HepG2 (cell line): ENCODE measurements around the gene UBTD1. TPM values are rescaled to one million over a fixed set of nuclear protein-coding genes. Genes with fewer than 3 reads are reported as not detected.

Experiments used
- ATF7-NPFF ChIP-seq: sonication (generic); formaldehyde crosslinking; IDR thresholded peaks from 2 replicates; pipeline ENCODE4 v1.8.1; 2023; ENCODE audit warnings: mild to moderate bottlenecking, low read depth, missing genetic modification reagents, moderate library complexity
- FOSL2 ChIP-seq: sonication (generic); formaldehyde crosslinking; IDR thresholded peaks from 2 replicates; pipeline ENCODE4 v1.4.0; 2020; ENCODE audit warnings: missing genetic modification reagents
- HIVEP1 ChIP-seq: sonication (generic); formaldehyde crosslinking; IDR thresholded peaks from 2 replicates; pipeline ENCODE4 v1.4.0; 2020; ENCODE audit warnings: mild to moderate bottlenecking, missing genetic modification reagents
- IKZF1 ChIP-seq: fragments of 450-650 bp; IDR thresholded peaks from 2 replicates; pipeline ENCODE4 v1.7.1; 2016
- KDM4B ChIP-seq: sonication (generic); formaldehyde crosslinking; IDR thresholded peaks from 2 replicates; pipeline ENCODE4 v1.4.0; 2020; ENCODE audit warnings: missing genetic modification reagents
- MLLT10 ChIP-seq: sonication (generic); formaldehyde crosslinking; IDR thresholded peaks from 2 replicates; pipeline ENCODE4 v1.4.0; 2020; ENCODE audit warnings: missing genetic modification reagents
- MXI1 ChIP-seq: IDR thresholded peaks from 3 replicates; pipeline ENCODE4 v1.6.1; 2012; ENCODE audit warnings: low read depth, low read length, inconsistent platforms, borderline replicate concordance
- MYC ChIP-seq: sonication (generic); formaldehyde crosslinking; IDR thresholded peaks from 2 replicates; pipeline ENCODE4 v1.9.0; 2021; ENCODE audit warnings: missing genetic modification reagents, borderline replicate concordance
- NR2C2 ChIP-seq: sonication (generic); formaldehyde crosslinking; IDR thresholded peaks from 2 replicates; pipeline ENCODE4 v1.4.0; 2020; ENCODE audit warnings: missing genetic modification reagents, mild to moderate bottlenecking, moderate library complexity, borderline replicate concordance
- PCBP2 ChIP-seq: fragments of 200-400 bp; formaldehyde crosslinking; optimal IDR thresholded peaks from 2 replicates; pipeline ENCODE3; 2018; ENCODE audit warnings: low read length, low read depth; ENCODE audit not compliant: poor library complexity, severe bottlenecking
- PHF21A ChIP-seq: sonication (generic); formaldehyde crosslinking; IDR thresholded peaks from 2 replicates; pipeline ENCODE4 v1.5.0; 2020; ENCODE audit warnings: mild to moderate bottlenecking, missing genetic modification reagents
- PPARG ChIP-seq: conservative IDR thresholded peaks from 2 replicates; pipeline ENCODE4 v1.6.1; 2016; ENCODE audit warnings: missing biosample characterization, missing genetic modification reagents
- RNF2 ChIP-seq: fragments of 450-650 bp; conservative IDR thresholded peaks from 2 replicates; pipeline ENCODE4 v1.6.1; 2016; ENCODE audit warnings: low read depth
- RXRB ChIP-seq: IDR thresholded peaks from 2 replicates; pipeline ENCODE4 v1.6.1; 2016; ENCODE audit warnings: borderline replicate concordance, missing genetic modification reagents, missing compliant biosample characterization
- STAT5B ChIP-seq: sonication (generic); formaldehyde crosslinking; IDR thresholded peaks from 2 replicates; pipeline ENCODE4 v1.4.0; 2020; ENCODE audit warnings: missing genetic modification reagents
- TBP ChIP-seq: sonication (generic); formaldehyde crosslinking; IDR thresholded peaks from 2 replicates; pipeline ENCODE4 v1.5.0; 2020; ENCODE audit warnings: missing genetic modification reagents
- ZNF180 ChIP-seq: sonication (generic); formaldehyde crosslinking; IDR thresholded peaks from 2 replicates; pipeline ENCODE4 v1.4.0; 2020; ENCODE audit warnings: low read depth, missing genetic modification reagents, borderline replicate concordance
- ZNF598 ChIP-seq: sonication (generic); formaldehyde crosslinking; IDR thresholded peaks from 2 replicates; pipeline ENCODE4 v1.5.1; 2020; ENCODE audit warnings: mild to moderate bottlenecking, missing genetic modification reagents, borderline replicate concordance
- polyA plus RNA-seq, 8 experiments: library from polyadenylated mRNA; depleted of rRNA in 3 of 8; stranded (reverse) in 7 of 8; unstranded in 1 of 8; fragments of >200 nt; fragmentation: Illumina TruSeq in 4 of 8; extraction: Trizol in 4 of 8; gene quantifications; 2 replicates each; pipeline versions ENCODE4 v1.2.1 to v1.2.3, GENCODE V29; 2011 to 2016; ENCODE audit warnings: low read depth in 4 of 8, missing spikeins in 1 of 8, mixed read lengths in 1 of 8; ENCODE audit not compliant: insufficient read depth in 1 of 8
- total RNA-seq, 5 experiments: library from RNA; depleted of rRNA; stranded (reverse); fragments of >200 nt; fragmentation: Illumina TruSeq; extraction: Trizol; gene quantifications; 2 replicates each; pipeline ENCODE4 v1.2.3, GENCODE V29; 2016; ENCODE audit warnings: low read depth in 1 of 5
- TF ChIP-seq, protein P1 (sequence below): IDR thresholded peaks from 2 replicates; pipeline ENCODE4 v1.6.1; 2016; ENCODE audit warnings: mild to moderate bottlenecking
- TF ChIP-seq, protein P2 (sequence below): IDR thresholded peaks from 2 replicates; pipeline ENCODE4 v1.6.1; 2016
- TF ChIP-seq, protein P3 (sequence below): sonication (generic); formaldehyde crosslinking; IDR thresholded peaks from 2 replicates; pipeline ENCODE4 v1.4.0; 2020; ENCODE audit warnings: mild to moderate bottlenecking, missing genetic modification reagents
- TF ChIP-seq, protein P4 (sequence below): sonication (generic); formaldehyde crosslinking; IDR thresholded peaks from 2 replicates; pipeline ENCODE4 v1.9.0; 2021; ENCODE audit warnings: missing genetic modification reagents, borderline replicate concordance
- TF ChIP-seq, protein P5 (sequence below): sonication (generic); formaldehyde crosslinking; IDR thresholded peaks from 2 replicates; pipeline ENCODE4 v1.4.0; 2020; ENCODE audit warnings: missing genetic modification reagents, mild to moderate bottlenecking, borderline replicate concordance

Gene UBTD1
- total and polyA plus RNA-seq, 2 of the 13 experiments (the other 11 are each of a cell fraction or from before 2014, with no cell fraction given): 7.9 to 10.0 TPM

DNA sequence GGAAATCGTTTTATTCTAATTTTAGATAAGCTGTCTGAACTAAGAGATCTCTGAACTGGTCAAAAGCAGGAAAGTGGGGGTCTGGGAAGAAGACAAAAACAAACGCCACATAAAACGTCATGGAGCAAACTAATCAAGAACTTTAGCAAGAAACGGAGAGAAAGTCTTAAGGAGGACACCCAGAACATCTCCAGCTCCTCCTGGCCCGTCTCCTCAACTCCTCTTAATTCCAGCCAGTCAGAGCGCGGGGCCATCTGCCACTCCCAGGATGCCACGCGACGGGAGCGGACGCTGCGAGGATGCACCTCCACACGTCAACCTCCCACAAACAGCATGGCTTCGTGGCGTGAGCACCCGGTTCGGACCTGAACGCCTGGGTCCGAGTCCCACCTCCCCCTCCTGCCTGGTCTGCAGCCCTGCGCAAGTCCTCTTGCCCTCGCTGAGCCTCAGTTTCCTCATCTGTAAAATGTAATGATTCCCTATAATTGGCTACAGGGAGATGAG lies 1.1 kb upstream of the UBTD1 start (continued):
- TF ChIP-seq, protein P1, sequence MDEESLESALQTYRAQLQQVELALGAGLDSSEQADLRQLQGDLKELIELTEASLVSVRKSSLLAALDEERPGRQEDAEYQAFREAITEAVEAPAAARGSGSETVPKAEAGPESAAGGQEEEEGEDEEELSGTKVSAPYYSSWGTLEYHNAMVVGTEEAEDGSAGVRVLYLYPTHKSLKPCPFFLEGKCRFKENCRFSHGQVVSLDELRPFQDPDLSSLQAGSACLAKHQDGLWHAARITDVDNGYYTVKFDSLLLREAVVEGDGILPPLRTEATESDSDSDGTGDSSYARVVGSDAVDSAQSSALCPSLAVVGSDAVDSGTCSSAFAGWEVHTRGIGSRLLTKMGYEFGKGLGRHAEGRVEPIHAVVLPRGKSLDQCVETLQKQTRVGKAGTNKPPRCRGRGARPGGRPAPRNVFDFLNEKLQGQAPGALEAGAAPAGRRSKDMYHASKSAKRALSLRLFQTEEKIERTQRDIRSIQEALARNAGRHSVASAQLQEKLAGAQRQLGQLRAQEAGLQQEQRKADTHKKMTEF (CRISPR knock-in tag): no peak
- TF ChIP-seq PHF21A (CRISPR knock-in tag) (peak; percentile 63), MLLT10 (no peak), RXRB (CRISPR knock-in tag) (no peak), NR2C2 (CRISPR knock-in tag) (no peak; the same call in 1 of the 2 replicates), PCBP2 (no peak), PPARG (CRISPR knock-in tag) (no peak), ATF7-NPFF (0 out of 2 replicates have a peak, but pooled peaks have one; percentile 7), ZNF180 (CRISPR knock-in tag) (no peak), MXI1 (peak; percentile 84; the same call in 1 of the 3 replicates), KDM4B (no peak), IKZF1 (no peak), ZNF598 (CRISPR knock-in tag) (no peak), TBP (no peak), FOSL2 (CRISPR knock-in tag) (peak; percentile 18; the same call in 1 of the 2 replicates), HIVEP1 (peak; percentile 70; the same call in 1 of the 2 replicates), RNF2 (0 out of 2 replicates have a peak, but pooled peaks have one; percentile 33), MYC (CRISPR knock-in tag) (peak; percentile 86; the same call in 1 of the 2 replicates), STAT5B (CRISPR knock-in tag) (no peak)
- TF ChIP-seq, protein P2, sequence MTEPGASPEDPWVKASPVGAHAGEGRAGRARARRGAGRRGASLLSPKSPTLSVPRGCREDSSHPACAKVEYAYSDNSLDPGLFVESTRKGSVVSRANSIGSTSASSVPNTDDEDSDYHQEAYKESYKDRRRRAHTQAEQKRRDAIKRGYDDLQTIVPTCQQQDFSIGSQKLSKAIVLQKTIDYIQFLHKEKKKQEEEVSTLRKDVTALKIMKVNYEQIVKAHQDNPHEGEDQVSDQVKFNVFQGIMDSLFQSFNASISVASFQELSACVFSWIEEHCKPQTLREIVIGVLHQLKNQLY: no peak
- TF ChIP-seq, protein P3, sequence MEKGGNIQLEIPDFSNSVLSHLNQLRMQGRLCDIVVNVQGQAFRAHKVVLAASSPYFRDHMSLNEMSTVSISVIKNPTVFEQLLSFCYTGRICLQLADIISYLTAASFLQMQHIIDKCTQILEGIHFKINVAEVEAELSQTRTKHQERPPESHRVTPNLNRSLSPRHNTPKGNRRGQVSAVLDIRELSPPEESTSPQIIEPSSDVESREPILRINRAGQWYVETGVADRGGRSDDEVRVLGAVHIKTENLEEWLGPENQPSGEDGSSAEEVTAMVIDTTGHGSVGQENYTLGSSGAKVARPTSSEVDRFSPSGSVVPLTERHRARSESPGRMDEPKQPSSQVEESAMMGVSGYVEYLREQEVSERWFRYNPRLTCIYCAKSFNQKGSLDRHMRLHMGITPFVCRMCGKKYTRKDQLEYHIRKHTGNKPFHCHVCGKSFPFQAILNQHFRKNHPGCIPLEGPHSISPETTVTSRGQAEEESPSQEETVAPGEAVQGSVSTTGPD (CRISPR knock-in tag): no peak
- TF ChIP-seq, protein P4, sequence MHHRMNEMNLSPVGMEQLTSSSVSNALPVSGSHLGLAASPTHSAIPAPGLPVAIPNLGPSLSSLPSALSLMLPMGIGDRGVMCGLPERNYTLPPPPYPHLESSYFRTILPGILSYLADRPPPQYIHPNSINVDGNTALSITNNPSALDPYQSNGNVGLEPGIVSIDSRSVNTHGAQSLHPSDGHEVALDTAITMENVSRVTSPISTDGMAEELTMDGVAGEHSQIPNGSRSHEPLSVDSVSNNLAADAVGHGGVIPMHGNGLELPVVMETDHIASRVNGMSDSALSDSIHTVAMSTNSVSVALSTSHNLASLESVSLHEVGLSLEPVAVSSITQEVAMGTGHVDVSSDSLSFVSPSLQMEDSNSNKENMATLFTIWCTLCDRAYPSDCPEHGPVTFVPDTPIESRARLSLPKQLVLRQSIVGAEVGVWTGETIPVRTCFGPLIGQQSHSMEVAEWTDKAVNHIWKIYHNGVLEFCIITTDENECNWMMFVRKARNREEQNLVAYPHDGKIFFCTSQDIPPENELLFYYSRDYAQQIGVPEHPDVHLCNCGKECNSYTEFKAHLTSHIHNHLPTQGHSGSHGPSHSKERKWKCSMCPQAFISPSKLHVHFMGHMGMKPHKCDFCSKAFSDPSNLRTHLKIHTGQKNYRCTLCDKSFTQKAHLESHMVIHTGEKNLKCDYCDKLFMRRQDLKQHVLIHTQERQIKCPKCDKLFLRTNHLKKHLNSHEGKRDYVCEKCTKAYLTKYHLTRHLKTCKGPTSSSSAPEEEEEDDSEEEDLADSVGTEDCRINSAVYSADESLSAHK (CRISPR knock-in tag): no peak
- TF ChIP-seq, protein P5, sequence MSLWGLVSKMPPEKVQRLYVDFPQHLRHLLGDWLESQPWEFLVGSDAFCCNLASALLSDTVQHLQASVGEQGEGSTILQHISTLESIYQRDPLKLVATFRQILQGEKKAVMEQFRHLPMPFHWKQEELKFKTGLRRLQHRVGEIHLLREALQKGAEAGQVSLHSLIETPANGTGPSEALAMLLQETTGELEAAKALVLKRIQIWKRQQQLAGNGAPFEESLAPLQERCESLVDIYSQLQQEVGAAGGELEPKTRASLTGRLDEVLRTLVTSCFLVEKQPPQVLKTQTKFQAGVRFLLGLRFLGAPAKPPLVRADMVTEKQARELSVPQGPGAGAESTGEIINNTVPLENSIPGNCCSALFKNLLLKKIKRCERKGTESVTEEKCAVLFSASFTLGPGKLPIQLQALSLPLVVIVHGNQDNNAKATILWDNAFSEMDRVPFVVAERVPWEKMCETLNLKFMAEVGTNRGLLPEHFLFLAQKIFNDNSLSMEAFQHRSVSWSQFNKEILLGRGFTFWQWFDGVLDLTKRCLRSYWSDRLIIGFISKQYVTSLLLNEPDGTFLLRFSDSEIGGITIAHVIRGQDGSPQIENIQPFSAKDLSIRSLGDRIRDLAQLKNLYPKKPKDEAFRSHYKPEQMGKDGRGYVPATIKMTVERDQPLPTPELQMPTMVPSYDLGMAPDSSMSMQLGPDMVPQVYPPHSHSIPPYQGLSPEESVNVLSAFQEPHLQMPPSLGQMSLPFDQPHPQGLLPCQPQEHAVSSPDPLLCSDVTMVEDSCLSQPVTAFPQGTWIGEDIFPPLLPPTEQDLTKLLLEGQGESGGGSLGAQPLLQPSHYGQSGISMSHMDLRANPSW: no peak
